IPS DF 6.9 (cell line): ENCODE data around the gene ZCRB1.
A peak's percentile ranks its signal among the peaks of the same experiment; 100 is the strongest.

Experiments
- DNase-seq: peaks from one replicate; pipeline ENCODE4 v3.0.0-alpha.2; 2013; ENCODE audit warnings: low read depth, low spot score
- H3K27ac ChIP-seq: one replicate; pipeline ENCODE4 v1.5.1; 2013; ENCODE audit warnings: low read length, control low read depth
- H3K27me3 ChIP-seq: 2 replicates; pipeline ENCODE4 v1.6.1; 2013; ENCODE audit warnings: mild to moderate bottlenecking, low read length; ENCODE audit not compliant: control insufficient read depth, insufficient read depth
- H3K36me3 ChIP-seq: 2 replicates; pipeline ENCODE4 v1.6.1; 2013; ENCODE audit warnings: low read length; ENCODE audit not compliant: control insufficient read depth, insufficient read depth
- H3K4me1 ChIP-seq: 2 replicates; pipeline ENCODE4 v1.6.1; 2013; ENCODE audit warnings: low read length; ENCODE audit not compliant: control insufficient read depth, insufficient read depth
- H3K4me3 ChIP-seq: 2 replicates; pipeline ENCODE4 v1.5.1; 2013; ENCODE audit warnings: mild to moderate bottlenecking, low read length
- H3K9me3 ChIP-seq: 2 replicates; pipeline ENCODE4 v1.6.1; 2013; ENCODE audit warnings: low read length, inconsistent platforms; ENCODE audit not compliant: control insufficient read depth, insufficient read depth
- WGBS: extraction: QIAGEN DNeasy Blood & Tissue Kit; methylation state at CpG from one replicate; pipeline ENCODE4 v1.1.7; 2013; ENCODE audit warnings: mixed read lengths, missing lambda C conversion rate; ENCODE audit not compliant: insufficient read length, insufficient coverage; 5-methylcytosine and 5-hydroxymethylcytosine counted together

The ZCRB1 gene, protein sequence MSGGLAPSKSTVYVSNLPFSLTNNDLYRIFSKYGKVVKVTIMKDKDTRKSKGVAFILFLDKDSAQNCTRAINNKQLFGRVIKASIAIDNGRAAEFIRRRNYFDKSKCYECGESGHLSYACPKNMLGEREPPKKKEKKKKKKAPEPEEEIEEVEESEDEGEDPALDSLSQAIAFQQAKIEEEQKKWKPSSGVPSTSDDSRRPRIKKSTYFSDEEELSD

GRCh38 chr12:42325653-42326474 lies at the start of gene ZCRB1, which contains the start of gene PPHLN1:
Gene ZCRB1, minus strand, starts transcription at chr12:42326094. Its CDS starts 1,992 bp downstream, at chr12:42324102.
Gene PPHLN1, plus strand, starts transcription at chr12:42326167. Its CDS starts 9,736 bp downstream, at chr12:42335903.
- peak; percentile 39 for DNase-seq
- WGBS = no CpG with 5 or more reads among the region's 55 CpGs
- peak within 1 kb of the TSS; percentile 93 for H3K4me3 ChIP-seq

GRCh38 chr12:42373669-42374068 lies 47.8 kb upstream of the ZCRB1 start:
- Histone ChIP-seq H3K27ac (no peak overlapping the region), H3K9me3 (no peaks in the 10 kb centered on the region), H3K4me1 (0 out of 2 replicates have a peak, but pooled peaks cover 1% of the 10 kb centered on the region)

More at GRCh38 chr12:42325653-42326474, at the start of gene ZCRB1, which contains the start of gene PPHLN1:
- H3K27me3 ChIP-seq = no peaks in the 10 kb centered on the region
- H3K36me3 ChIP-seq = no peaks in the 10 kb centered on the region
- H3K4me1 ChIP-seq = 0 out of 2 replicates have a peak, but pooled peaks cover 2% of the 10 kb centered on the region
- no peak within 1 kb of the TSS for H3K27ac ChIP-seq
- H3K9me3 ChIP-seq = no peaks in the 10 kb centered on the region

GRCh38 chr12:42372154-42372791 lies 46.4 kb upstream of the ZCRB1 start:
- DNase-seq = peak; percentile 54
- no peak overlapping the region for H3K4me3 ChIP-seq
- no peaks in the 10 kb centered on the region; the same call in 1 of the 2 replicates for H3K36me3 ChIP-seq
- WGBS = no CpG with 5 or more reads among the region's 2 CpGs
- no peaks in the 10 kb centered on the region for H3K9me3 ChIP-seq
- H3K4me1 ChIP-seq = 0 out of 2 replicates have a peak, but pooled peaks cover 1% of the 10 kb centered on the region
- no peaks in the 10 kb centered on the region for H3K27me3 ChIP-seq
- H3K27ac ChIP-seq = no peak overlapping the region

More at GRCh38 chr12:42373669-42374068, 47.8 kb upstream of the ZCRB1 start:
- Histone ChIP-seq H3K36me3 (no peaks in the 10 kb centered on the region; the same call in 1 of the 2 replicates), H3K4me3 (no peak overlapping the region), H3K27me3 (no peaks in the 10 kb centered on the region)
- DNase-seq = no peak

DNA sequence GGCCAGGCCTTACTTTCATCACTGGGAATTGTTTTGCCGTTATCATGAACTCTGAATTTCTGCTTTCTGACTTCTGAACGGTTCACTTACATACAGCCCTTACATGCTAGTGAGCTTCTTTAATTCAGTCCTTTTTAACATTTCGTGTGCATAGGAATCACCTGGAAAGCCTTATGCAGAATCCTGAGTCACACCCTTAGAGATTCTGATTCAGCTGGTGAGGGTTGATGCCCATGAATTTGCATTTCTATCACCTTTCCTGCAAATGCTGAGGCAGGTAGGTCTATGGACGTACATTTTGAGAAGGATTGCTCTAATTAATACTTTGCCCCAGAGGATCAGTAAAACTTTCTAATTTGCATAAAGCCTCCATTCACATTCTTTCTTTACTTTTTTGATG lies 44.1 kb upstream of the ZCRB1 start:
- no peak overlapping the region for H3K27ac ChIP-seq
- no peak for DNase-seq
- H3K9me3 ChIP-seq = no peaks in the 10 kb centered on the region
- peaks cover 1% of the 10 kb centered on the region; the same call in 1 of the 2 replicates for H3K4me1 ChIP-seq
- WGBS = no CpG with 5 or more reads among the region's 4 CpGs
- no peaks in the 10 kb centered on the region for H3K36me3 ChIP-seq
- no peaks in the 10 kb centered on the region for H3K27me3 ChIP-seq
- H3K4me3 ChIP-seq = no peak overlapping the region

- H3K4me1 ChIP-seq = no peaks in the 10 kb centered on the region; the same call in 1 of the 2 replicates
- no peaks in the 10 kb centered on the region for H3K9me3 ChIP-seq
- no peak overlapping the region for H3K27ac ChIP-seq
- H3K36me3 ChIP-seq = no peaks in the 10 kb centered on the region
- no peak for DNase-seq
- WGBS = no CpG with 5 or more reads among the region's 5 CpGs
- H3K4me3 ChIP-seq = no peak overlapping the region
- H3K27me3 ChIP-seq = no peaks in the 10 kb centered on the region
Measured at GRCh38 chr12:42365486-42365885, 39.6 kb upstream of the ZCRB1 start.

- no peak overlapping the region for H3K27ac ChIP-seq
- H3K9me3 ChIP-seq = no peaks in the 10 kb centered on the region
- no peaks in the 10 kb centered on the region for H3K36me3 ChIP-seq
- H3K4me1 ChIP-seq = no peaks in the 10 kb centered on the region; the same call in 1 of the 2 replicates
- no peaks in the 10 kb centered on the region for H3K27me3 ChIP-seq
- no peak overlapping the region for H3K4me3 ChIP-seq
- DNase-seq = no peak
- no CpG with 5 or more reads among the region's 9 CpGs for WGBS
Measured at GRCh38 chr12:42364692-42365091, 38.8 kb upstream of the ZCRB1 start.

DNA sequence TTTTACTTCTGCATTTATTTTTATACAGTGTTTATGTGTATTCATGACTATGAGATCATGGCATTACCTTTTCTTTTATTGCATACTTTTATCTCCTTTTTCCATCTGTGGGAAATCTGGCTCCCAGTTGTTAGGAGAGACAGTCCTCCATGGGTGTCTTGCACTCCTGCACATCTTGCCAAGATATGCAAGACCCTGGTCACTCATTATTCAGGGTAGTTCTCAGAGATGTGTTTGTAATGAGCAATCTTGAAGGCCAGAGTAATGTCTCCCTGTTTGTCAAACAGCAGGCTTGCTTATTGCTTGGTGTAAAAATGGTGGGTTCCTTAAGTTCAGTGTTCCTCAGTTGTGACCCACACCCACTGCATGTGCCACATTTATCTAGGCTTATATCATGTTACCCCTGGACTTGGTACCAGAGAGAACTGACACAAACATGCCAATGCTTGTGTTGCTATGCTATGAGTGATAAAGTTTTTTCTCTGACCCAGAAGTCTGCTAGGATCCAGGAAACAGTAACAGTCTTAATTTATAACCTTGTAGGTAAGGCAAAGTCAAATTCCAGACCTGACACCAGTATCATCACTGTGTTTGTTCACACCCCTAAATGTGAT lies 36.9 kb upstream of the ZCRB1 start:
- no peak overlapping the region for H3K27ac ChIP-seq

DNA sequence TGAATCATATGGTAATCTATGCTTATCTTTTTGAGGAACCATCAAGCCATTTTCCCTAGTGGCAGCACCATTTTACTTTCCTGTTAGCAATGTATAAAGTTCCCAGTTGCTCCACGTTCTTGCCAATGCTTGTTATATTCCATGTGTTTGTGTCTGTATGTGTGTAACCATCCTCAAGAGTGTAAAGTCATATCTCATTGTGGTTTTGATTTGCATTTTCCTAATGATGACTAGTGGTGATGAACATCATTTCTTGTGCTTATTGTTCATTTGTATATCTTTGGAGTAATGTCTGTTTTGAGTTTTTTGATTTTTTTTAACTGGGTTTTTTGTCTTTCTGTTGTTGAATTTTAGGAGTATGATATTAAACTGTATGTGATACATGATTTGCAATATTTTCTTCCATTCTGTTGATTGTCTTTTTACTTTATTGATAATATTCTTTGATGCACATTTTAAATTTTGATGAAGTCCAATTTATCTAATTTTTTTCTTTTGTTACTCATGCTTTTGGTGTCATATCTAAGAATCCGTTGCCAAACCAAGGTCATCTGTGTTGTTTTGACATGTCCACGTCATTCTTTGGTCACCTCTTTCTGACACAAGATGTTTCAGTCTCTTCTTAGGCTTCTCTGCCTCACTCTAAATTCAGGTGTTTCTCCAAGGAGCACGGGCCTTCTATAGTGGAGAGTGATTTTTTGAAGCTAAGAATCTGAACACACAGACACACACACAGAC lies 36.2 kb upstream of the ZCRB1 start:
- H3K27me3 ChIP-seq = no peaks in the 10 kb centered on the region
- WGBS = no CpG with 5 or more reads among the region's 4 CpGs
- DNase-seq = no peak
- H3K36me3 ChIP-seq = no peaks in the 10 kb centered on the region
- H3K4me3 ChIP-seq = no peak overlapping the region
- H3K9me3 ChIP-seq = no peaks in the 10 kb centered on the region
- H3K4me1 ChIP-seq = no peaks in the 10 kb centered on the region; the same call in 1 of the 2 replicates
- H3K27ac ChIP-seq = no peak overlapping the region

More for the DNA sequence above, 36.9 kb upstream of the ZCRB1 start:
- Histone ChIP-seq H3K9me3 (no peaks in the 10 kb centered on the region), H3K27me3 (no peaks in the 10 kb centered on the region), H3K4me1 (no peaks in the 10 kb centered on the region; the same call in 1 of the 2 replicates), H3K36me3 (no peaks in the 10 kb centered on the region), H3K4me3 (no peak overlapping the region)
- DNase-seq = no peak

DNA sequence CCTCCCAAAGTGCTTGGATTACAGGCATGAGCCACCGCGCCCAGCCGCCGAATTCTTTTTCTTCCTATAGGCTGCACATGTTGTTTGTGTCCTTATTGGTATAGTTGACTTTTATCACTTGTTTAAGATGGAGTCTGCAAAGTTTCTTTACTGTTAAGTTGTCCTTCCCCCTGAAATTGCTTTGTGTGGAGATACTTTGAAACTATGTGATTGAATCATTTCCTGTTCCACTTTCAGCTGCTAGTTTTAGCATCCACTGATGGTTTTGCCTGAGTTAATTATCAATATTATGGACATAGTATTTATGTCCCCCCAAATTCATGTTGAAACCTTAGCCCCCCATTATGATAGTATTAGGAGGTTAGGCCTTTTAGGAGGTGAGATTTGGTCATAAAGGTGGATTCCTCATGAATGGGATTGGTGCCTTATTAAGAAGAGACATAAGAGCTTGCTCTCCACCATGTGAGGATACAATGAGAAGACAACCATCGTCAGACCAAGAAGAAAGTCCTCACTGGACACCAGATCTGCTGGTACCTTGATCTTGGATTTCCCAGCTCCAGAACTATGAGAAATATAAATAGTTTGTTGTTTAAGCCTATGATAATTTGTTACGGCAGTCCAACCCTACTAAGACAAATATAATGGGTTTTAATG lies 35.0 kb upstream of the ZCRB1 start:
- Histone ChIP-seq H3K27me3 (no peaks in the 10 kb centered on the region), H3K36me3 (no peaks in the 10 kb centered on the region), H3K9me3 (no peaks in the 10 kb centered on the region), H3K4me1 (no peaks in the 10 kb centered on the region; the same call in 1 of the 2 replicates), H3K27ac (no peak overlapping the region), H3K4me3 (no peak overlapping the region)
- no peak for DNase-seq
- no CpG with 5 or more reads among the region's 6 CpGs for WGBS
